CD4-positive, CD25-positive, alpha-beta regulatory T cell (primary cell): ENCODE measurements around the gene SLC22A16. TPM values are rescaled to one million over a fixed set of nuclear protein-coding genes. Genes with fewer than 3 reads are reported as not detected.

Experiments used
- ATAC-seq, 2 donors: fragments of 150-1000 bp; cut with Tn5 transposase; one replicate each; pipeline ENCODE4 v1.10.0; 2021; ENCODE audit warnings: low read depth in 2 of 2, moderate number of reproducible peaks in 2 of 2, moderate library complexity in 1 of 2
- DNase-seq, 3 donors: peaks; one replicate each; pipeline versions ENCODE4 v3.0.0 to v3.0.0-alpha.2; 2012 to 2022; ENCODE audit warnings: mixed read lengths in 1 of 3
- H3K27ac ChIP-seq: one replicate; pipeline ENCODE4 v1.7.0; 2013; ENCODE audit warnings: mild to moderate bottlenecking, low read length; ENCODE audit not compliant: insufficient read depth, poor library complexity, severe bottlenecking
- H3K27me3 ChIP-seq: one replicate; pipeline ENCODE4 v1.7.0; 2013; ENCODE audit warnings: low read length; ENCODE audit not compliant: control insufficient read depth, insufficient read depth
- H3K36me3 ChIP-seq: one replicate; pipeline ENCODE4 v1.7.0; 2013; ENCODE audit warnings: mild to moderate bottlenecking, low read length, moderate library complexity; ENCODE audit not compliant: control insufficient read depth, insufficient read depth
- H3K4me1 ChIP-seq: 2 replicates; pipeline ENCODE4 v1.7.0; 2013; ENCODE audit warnings: mild to moderate bottlenecking, low read length; ENCODE audit not compliant: insufficient read depth, control insufficient read depth, poor library complexity, severe bottlenecking
- H3K4me3 ChIP-seq: one replicate; pipeline ENCODE4 v1.7.0; 2013; ENCODE audit warnings: low read depth, mild to moderate bottlenecking, low read length, moderate library complexity
- H3K9me3 ChIP-seq, 2 experiments: 1 replicate in 1 of 2; 2 replicates in 1 of 2; pipeline ENCODE4 v1.7.0; 2013; ENCODE audit warnings: low read length in 2 of 2, mild to moderate bottlenecking in 1 of 2, moderate library complexity in 1 of 2; ENCODE audit not compliant: control insufficient read depth in 2 of 2
- H3K27ac Mint-ChIP-seq, 3 donors: one replicate each; pipeline ENCODE4 v1.8.0; 2020 to 2022; ENCODE audit warnings: mild to moderate bottlenecking in 3 of 3, mixed read lengths in 3 of 3, moderate library complexity in 2 of 3
- H3K27me3 Mint-ChIP-seq: one replicate; pipeline ENCODE4 v1.8.0; 2022; ENCODE audit warnings: mild to moderate bottlenecking, mixed read lengths
- H3K36me3 Mint-ChIP-seq: one replicate; pipeline ENCODE4 v1.8.0; 2020; ENCODE audit warnings: mixed read lengths
- H3K4me1 Mint-ChIP-seq, 4 donors: one replicate each; pipeline ENCODE4 v1.8.0; 2020 to 2022; ENCODE audit warnings: mixed read lengths in 4 of 4, mild to moderate bottlenecking in 1 of 4
- H3K4me3 Mint-ChIP-seq, 4 donors: one replicate each; pipeline ENCODE4 v1.8.0; 2020 to 2022; ENCODE audit warnings: mild to moderate bottlenecking in 4 of 4, mixed read lengths in 4 of 4, moderate library complexity in 3 of 4
- H3K9me3 Mint-ChIP-seq, 7 donors: one replicate each; pipeline ENCODE4 v1.8.0; 2020 to 2022; ENCODE audit warnings: mixed read lengths in 7 of 7, mild to moderate bottlenecking in 3 of 7, moderate library complexity in 2 of 7
- polyA plus RNA-seq, 4 donors: library from polyadenylated mRNA; unstranded; fragments of 300-500 nt; fragmentation: Illumina TruSeq; gene quantifications; one replicate each; pipeline ENCODE4 v1.2.3, GENCODE V29; 2021
- total RNA-seq: library from RNA; stranded (reverse); gene quantifications from one replicate; pipeline ENCODE4 v1.2.3, GENCODE V29; 2022

The SLC22A16 gene, protein sequence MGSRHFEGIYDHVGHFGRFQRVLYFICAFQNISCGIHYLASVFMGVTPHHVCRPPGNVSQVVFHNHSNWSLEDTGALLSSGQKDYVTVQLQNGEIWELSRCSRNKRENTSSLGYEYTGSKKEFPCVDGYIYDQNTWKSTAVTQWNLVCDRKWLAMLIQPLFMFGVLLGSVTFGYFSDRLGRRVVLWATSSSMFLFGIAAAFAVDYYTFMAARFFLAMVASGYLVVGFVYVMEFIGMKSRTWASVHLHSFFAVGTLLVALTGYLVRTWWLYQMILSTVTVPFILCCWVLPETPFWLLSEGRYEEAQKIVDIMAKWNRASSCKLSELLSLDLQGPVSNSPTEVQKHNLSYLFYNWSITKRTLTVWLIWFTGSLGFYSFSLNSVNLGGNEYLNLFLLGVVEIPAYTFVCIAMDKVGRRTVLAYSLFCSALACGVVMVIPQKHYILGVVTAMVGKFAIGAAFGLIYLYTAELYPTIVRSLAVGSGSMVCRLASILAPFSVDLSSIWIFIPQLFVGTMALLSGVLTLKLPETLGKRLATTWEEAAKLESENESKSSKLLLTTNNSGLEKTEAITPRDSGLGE
- total RNA-seq (0.54 TPM), polyA plus RNA-seq (not detected)

DNA sequence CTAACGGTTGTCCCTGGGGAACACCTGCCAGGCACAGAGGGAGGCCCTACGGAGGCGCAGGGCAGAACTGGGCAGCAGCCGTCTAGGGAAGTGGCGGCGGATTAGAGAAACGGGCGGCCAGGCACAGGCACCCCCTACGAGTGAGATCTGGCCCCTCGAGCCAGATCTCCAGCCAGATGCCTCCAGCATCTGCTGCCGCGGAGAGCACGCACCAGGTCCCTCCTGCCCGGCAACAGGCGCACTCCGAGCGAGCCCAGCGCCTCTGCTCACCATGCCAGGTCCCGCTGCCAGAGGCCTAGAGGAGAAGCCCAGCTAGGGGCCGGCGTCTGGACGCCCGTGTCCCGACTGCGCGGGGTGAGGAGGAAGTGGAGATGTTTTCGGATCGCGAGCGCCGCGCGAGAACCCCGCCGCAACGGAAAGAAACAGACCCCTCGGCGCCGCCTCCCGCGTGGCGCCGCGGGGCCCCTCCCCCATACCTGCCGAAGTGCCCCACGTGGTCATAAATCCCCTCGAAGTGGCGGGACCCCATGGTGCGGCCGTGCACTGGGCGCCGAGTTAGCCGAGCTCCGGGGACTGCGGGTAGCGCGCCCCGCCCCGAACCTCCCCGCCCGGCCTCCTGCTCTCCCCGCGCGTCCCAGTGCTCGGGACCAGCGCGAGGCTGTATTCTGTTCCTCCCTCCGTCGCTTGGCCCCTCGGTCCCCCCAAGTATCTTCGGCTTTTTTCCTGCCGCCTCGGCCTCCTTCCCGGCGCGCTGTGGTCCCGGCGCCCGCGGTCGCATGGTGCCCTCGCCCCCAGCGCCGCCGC is at the start of gene SLC22A16:
Gene SLC22A16, minus strand, starts transcription at position 568 of the 804 bp plus-strand sequence. Its CDS starts 39 bp downstream, at position 529.
- no peak within 1 kb of the TSS for H3K4me3 ChIP-seq
- H3K4me1 Mint-ChIP-seq: peaks cover 0 to 15% (median 7%) of the 10 kb centered on the region in 4 donors
- H3K36me3 Mint-ChIP-seq: no peaks in the 10 kb centered on the region
- peaks cover 76% of the 10 kb centered on the region for H3K27me3 Mint-ChIP-seq
- peaks cover 12% of the 10 kb centered on the region for H3K4me1 ChIP-seq
- H3K9me3 ChIP-seq: peaks cover 0 to 3% of the 10 kb centered on the region in 2 experiments
- H3K9me3 Mint-ChIP-seq: peaks cover 0 to 5% (median 5%) of the 10 kb centered on the region in 7 donors
- no peak for ATAC-seq
- H3K36me3 ChIP-seq: no peaks in the 10 kb centered on the region
- DNase-seq: no peak
- peak within 1 kb of the TSS in 2 of 4 donors; percentile 54 to 75 for H3K4me3 Mint-ChIP-seq
- no peak within 1 kb of the TSS for H3K27ac ChIP-seq
- peaks cover 23% of the 10 kb centered on the region for H3K27me3 ChIP-seq
- H3K27ac Mint-ChIP-seq: no peak within 1 kb of the TSS

- Histone ChIP-seq H3K4me3 (no peak overlapping the region), H3K36me3 (no peaks in the 10 kb centered on the region), H3K27me3 (peaks cover 4% of the 10 kb centered on the region), H3K4me1 (no peaks in the 10 kb centered on the region), H3K9me3 (no peaks in the 10 kb centered on the region), H3K27ac (no peak overlapping the region)
- peaks cover 0 to 1% (median 0%) of the 10 kb centered on the region in 7 donors for H3K9me3 Mint-ChIP-seq
- H3K27ac Mint-ChIP-seq: no peak overlapping the region
- H3K4me1 Mint-ChIP-seq: peaks cover 0 to 5% (median 0%) of the 10 kb centered on the region in 4 donors
- peaks cover 5% of the 10 kb centered on the region for H3K27me3 Mint-ChIP-seq
- no peaks in the 10 kb centered on the region for H3K36me3 Mint-ChIP-seq
- ATAC-seq (no peak), DNase-seq (no peak)
- H3K4me3 Mint-ChIP-seq: no peak overlapping the region
These were observed 48.6 kb upstream of the SLC22A16 start for GRCh38 chr6:110525001-110525400.

- H3K27ac ChIP-seq: no peak overlapping the region
- Mint-ChIP-seq H3K9me3 (peaks cover 0 to 1% (median 0%) of the 10 kb centered on the region in 7 donors), H3K4me1 (peaks cover 0 to 5% (median 0%) of the 10 kb centered on the region in 4 donors), H3K4me3 (no peak overlapping the region), H3K27ac (no peak overlapping the region), H3K36me3 (no peaks in the 10 kb centered on the region), H3K27me3 (peaks cover 5% of the 10 kb centered on the region)
- peaks cover 4% of the 10 kb centered on the region for H3K27me3 ChIP-seq
- ATAC-seq (no peak), DNase-seq (no peak)
- H3K4me3 ChIP-seq: no peak overlapping the region
- H3K9me3 ChIP-seq: no peaks in the 10 kb centered on the region
- H3K36me3 ChIP-seq: no peaks in the 10 kb centered on the region
- no peaks in the 10 kb centered on the region for H3K4me1 ChIP-seq
These were observed 47.9 kb upstream of the SLC22A16 start for GRCh38 chr6:110524305-110524704.

DNA sequence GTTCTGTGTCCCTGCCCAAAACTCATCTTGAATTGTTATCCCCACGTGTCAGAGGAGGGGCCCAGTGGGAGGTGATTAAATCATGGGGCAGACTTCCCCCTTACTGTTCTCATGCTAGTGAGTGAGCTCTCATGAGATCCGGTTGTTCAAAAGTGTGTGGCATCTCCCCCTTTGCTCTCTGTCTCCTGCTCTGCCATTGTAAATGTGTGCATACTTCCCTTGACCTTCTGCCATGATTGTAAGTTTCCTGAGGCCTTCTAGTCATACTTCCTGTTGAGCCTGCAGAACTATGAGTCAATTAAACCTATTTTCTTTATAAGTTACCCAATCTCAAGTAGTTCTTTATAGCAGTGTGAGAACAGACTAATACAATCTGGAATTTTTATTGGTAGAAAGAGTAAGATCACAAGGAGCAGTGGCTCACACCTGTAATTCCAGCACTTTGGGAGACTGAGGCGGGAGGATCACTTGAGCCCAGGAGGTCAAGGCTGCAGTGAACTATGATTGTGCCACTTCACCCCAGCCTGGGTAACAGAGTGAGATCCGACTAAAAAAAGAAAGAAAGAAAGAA is 47.1 kb upstream of the SLC22A16 start:
- no peak overlapping the region for H3K4me3 Mint-ChIP-seq
- H3K4me1 Mint-ChIP-seq: peaks cover 0 to 5% (median 0%) of the 10 kb centered on the region in 4 donors
- no peak overlapping the region for H3K27ac Mint-ChIP-seq
- no peak overlapping the region for H3K27ac ChIP-seq
- peaks cover 5% of the 10 kb centered on the region for H3K27me3 Mint-ChIP-seq
- ATAC-seq (no peak), DNase-seq (no peak)
- H3K4me1 ChIP-seq: no peaks in the 10 kb centered on the region
- no peak overlapping the region for H3K4me3 ChIP-seq
- no peaks in the 10 kb centered on the region for H3K36me3 Mint-ChIP-seq
- peaks cover 0 to 1% (median 0%) of the 10 kb centered on the region in 7 donors for H3K9me3 Mint-ChIP-seq
- H3K27me3 ChIP-seq: peaks cover 4% of the 10 kb centered on the region
- no peaks in the 10 kb centered on the region for H3K36me3 ChIP-seq
- no peaks in the 10 kb centered on the region for H3K9me3 ChIP-seq

DNA sequence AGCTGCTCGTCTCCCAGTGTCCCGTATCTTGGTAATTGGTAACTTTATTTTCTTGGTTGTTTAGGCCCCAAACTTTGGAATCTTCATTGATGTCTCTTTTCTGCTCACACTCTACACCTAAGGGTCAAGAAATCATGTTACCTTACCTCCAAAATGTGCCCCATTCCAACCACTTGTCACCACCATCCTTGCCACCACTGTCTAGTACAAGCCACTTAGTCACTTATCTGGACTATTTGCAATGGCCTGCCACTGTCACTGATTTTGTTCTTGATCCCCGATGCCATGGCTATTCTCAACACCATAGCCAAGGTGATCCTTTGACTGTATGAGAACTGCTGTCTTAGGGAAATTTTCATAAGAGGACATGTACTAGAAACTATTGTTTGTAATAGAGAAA is 46.0 kb upstream of the SLC22A16 start:
- Mint-ChIP-seq H3K9me3 (peaks cover 0 to 1% (median 0%) of the 10 kb centered on the region in 7 donors), H3K27me3 (peaks cover 7% of the 10 kb centered on the region), H3K4me1 (no peaks in the 10 kb centered on the region), H3K27ac (no peak overlapping the region), H3K4me3 (no peak overlapping the region), H3K36me3 (no peaks in the 10 kb centered on the region)
- Histone ChIP-seq H3K4me1 (no peaks in the 10 kb centered on the region), H3K4me3 (no peak overlapping the region), H3K36me3 (no peaks in the 10 kb centered on the region), H3K27me3 (peaks cover 6% of the 10 kb centered on the region), H3K9me3 (no peaks in the 10 kb centered on the region), H3K27ac (no peak overlapping the region)
- ATAC-seq (no peak), DNase-seq (no peak)

DNA sequence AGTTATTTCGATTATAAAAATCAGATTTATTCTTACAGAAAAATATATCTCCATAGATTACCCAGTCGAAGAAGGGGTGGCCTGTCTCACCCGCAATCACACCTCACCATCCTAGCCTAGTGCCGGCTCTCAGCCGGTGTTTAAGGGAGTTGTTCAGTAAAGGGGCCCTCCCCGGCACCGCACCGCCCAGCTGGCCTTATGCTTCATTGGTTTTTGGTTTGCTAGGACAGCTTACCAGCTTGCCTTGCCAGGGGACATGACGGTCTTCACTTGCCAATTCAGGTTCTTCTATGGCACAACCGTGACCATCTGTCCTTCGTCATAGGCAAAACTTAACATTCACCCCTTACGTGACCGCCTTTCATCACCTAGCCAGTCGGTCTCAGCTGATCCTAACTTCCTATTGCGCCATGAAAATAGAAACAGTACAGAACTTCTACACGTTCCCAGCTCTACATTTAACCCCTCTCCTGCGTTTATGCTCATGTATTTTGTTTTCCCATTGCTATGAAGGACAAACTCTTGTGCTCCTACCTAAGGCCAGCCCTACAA is 44.7 kb upstream of the SLC22A16 start:
- no peak overlapping the region for H3K27ac ChIP-seq
- Mint-ChIP-seq H3K4me1 (no peaks in the 10 kb centered on the region), H3K27me3 (peaks cover 15% of the 10 kb centered on the region), H3K27ac (no peak overlapping the region), H3K4me3 (no peak overlapping the region), H3K9me3 (peaks cover 0 to 1% (median 0%) of the 10 kb centered on the region in 7 donors), H3K36me3 (no peaks in the 10 kb centered on the region)
- no peaks in the 10 kb centered on the region for H3K9me3 ChIP-seq
- DNase-seq: no peak
- H3K36me3 ChIP-seq: no peaks in the 10 kb centered on the region
- H3K4me3 ChIP-seq: no peak overlapping the region
- H3K27me3 ChIP-seq: peaks cover 8% of the 10 kb centered on the region
- H3K4me1 ChIP-seq: no peaks in the 10 kb centered on the region
- no peak for ATAC-seq
